Measurements from ENCODE around the gene MARCHF4. TPM values are rescaled to one million over a fixed set of nuclear protein-coding genes. Genes with fewer than 3 reads are reported as not detected.

Gene MARCHF4
- total and polyA plus RNA-seq, 11 donors: 0.01 to 0.56 (median 0.14) TPM; not detected in 6

DNA sequence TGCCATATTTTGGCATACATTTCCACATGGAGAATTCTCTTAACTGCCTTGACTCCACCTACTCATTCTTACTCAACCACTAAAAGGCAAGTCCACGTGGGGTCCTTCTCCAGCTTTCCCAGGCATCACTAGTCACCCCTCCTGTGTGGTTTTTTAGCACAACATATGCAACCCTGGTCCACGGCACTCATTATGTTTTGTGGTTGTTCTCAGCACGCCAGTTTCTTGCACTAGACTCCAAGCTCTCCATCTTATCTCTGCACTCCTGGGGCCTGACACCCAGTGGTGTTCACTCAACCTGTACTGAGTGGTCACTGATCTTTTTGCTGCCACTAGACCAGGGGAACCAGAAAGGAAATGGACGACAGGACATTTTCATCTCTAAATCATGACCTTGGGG, 18.0 kb downstream of the MARCHF4 start:
- TF ChIP-seq, protein P1, sequence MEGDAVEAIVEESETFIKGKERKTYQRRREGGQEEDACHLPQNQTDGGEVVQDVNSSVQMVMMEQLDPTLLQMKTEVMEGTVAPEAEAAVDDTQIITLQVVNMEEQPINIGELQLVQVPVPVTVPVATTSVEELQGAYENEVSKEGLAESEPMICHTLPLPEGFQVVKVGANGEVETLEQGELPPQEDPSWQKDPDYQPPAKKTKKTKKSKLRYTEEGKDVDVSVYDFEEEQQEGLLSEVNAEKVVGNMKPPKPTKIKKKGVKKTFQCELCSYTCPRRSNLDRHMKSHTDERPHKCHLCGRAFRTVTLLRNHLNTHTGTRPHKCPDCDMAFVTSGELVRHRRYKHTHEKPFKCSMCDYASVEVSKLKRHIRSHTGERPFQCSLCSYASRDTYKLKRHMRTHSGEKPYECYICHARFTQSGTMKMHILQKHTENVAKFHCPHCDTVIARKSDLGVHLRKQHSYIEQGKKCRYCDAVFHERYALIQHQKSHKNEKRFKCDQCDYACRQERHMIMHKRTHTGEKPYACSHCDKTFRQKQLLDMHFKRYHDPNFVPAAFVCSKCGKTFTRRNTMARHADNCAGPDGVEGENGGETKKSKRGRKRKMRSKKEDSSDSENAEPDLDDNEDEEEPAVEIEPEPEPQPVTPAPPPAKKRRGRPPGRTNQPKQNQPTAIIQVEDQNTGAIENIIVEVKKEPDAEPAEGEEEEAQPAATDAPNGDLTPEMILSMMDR (IDR thresholded peaks at IDR 0.05): no peak
- no peak for TF ChIP-seq POLR2A (IDR thresholded peaks at IDR 0.05)
- DNase-seq: no peak
- no peaks in the 10 kb centered on the region for H3K36me3 ChIP-seq
- ATAC-seq: no peak
- intact Hi-C loops (cut with DNase I): no loop called here
- peaks cover 0 to 10% (median 0%) of the 10 kb centered on the region in 9 donors for H3K27me3 ChIP-seq
- H3K4me1 ChIP-seq: peaks cover 0 to 24% (median 0%) of the 10 kb centered on the region in 12 donors
- H3K4me3 ChIP-seq: no peak overlapping the region
- peak overlapping the region in 1 of 12 donors; percentile 58 for H3K27ac ChIP-seq
- no peaks in the 10 kb centered on the region for H3K9me3 ChIP-seq
- WGBS, 4 donors: 65 to 71% (median 69%) methylated on average over 4 of the region's 4 CpGs

DNA sequence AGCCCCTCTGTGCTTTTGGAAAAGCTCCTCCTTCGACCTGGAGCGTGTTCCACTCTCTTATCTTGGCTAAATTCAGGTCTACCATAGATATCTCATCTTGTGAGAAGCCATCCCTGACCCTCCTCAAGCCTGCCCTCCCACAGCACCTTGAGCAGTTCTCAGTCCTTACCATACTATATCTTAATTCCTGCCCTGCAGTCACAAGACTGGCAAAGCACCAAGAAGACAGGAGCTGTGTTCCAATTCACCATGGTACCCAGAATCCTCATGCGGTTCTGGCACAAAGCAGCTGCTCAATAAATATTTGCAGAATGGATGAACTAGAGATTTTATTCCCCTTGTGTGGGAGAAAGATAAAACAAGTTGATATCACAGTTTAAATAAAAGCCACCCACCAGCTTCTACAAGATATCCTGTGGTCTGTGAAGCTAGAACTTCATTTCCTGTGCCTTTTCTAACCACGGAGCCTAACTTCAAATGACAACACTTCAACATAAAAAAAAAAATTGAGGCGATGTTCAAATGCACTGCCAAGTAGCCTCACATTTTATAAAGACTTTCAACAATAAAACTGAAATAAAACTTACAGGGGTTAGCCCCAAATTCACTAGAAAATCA, 19.5 kb downstream of the MARCHF4 start:
- Histone ChIP-seq H3K27ac (peak overlapping the region in 1 of 12 donors; percentile 73), H3K27me3 (peaks cover 0 to 2% (median 0%) of the 10 kb centered on the region in 9 donors), H3K9me3 (no peaks in the 10 kb centered on the region), H3K36me3 (no peaks in the 10 kb centered on the region), H3K4me1 (peaks cover 0 to 24% (median 0%) of the 10 kb centered on the region in 12 donors), H3K4me3 (no peak overlapping the region)
- DNase-seq (no peak), ATAC-seq (no peak)
- no peak for TF ChIP-seq POLR2A (IDR thresholded peaks at IDR 0.05)
- TF ChIP-seq, protein P1 (IDR thresholded peaks at IDR 0.05): no peak
- WGBS, 4 donors: 56 to 70% (median 61%) methylated on average over 5 of the region's 5 CpGs
- intact Hi-C loops (cut with DNase I): no loop called here

DNA sequence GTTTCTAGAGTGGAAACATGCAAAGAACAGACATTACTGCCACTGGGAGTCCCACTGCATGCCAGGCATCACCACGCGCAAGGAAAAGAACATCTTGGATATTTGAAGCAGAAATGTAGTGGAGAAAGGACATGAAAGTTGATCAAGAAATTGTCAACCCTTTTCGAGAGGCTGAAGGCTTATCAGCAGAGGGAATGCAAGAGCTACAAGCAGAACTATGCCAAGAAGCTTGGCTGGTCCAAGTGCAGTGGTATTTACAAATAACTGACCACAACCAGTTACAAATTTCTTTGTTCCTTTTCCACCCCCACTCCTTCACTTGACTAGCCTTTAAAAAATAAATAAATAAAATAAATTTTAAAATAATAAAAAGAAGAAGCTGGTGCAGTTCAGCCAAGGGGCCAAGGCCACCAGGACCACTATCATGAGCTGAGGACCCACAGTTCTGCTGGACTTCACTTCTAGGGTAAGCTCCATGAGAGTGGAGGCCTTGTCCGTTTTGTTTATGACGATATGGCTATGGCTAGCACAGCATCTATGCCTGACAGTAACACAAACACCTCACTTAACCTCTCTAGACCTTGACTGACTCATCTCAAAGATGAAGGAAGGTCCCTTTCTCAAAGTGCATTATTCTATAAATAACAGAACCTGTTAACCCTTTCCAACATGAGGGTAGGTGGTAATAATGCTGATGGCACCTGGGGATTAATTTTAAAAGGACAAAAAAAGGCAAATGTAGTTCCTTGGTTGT, 20.9 kb downstream of the MARCHF4 start:
- H3K4me3 ChIP-seq: no peak overlapping the region
- H3K9me3 ChIP-seq: no peaks in the 10 kb centered on the region
- 73 to 80% (median 79%) methylated on average over 5 of the region's 5 CpGs for WGBS, 4 donors
- ATAC-seq (no peak), DNase-seq (no peak)
- no peak overlapping the region for H3K27ac ChIP-seq
- H3K4me1 ChIP-seq: peaks cover 0 to 24% (median 0%) of the 10 kb centered on the region in 12 donors
- no peak for TF ChIP-seq POLR2A (IDR thresholded peaks at IDR 0.05)
- TF ChIP-seq, protein P1 (IDR thresholded peaks at IDR 0.05): no peak
- peaks cover 0 to 2% (median 0%) of the 10 kb centered on the region in 9 donors for H3K27me3 ChIP-seq
- H3K36me3 ChIP-seq: no peaks in the 10 kb centered on the region
- intact Hi-C loops (cut with DNase I): no loop called here

DNA sequence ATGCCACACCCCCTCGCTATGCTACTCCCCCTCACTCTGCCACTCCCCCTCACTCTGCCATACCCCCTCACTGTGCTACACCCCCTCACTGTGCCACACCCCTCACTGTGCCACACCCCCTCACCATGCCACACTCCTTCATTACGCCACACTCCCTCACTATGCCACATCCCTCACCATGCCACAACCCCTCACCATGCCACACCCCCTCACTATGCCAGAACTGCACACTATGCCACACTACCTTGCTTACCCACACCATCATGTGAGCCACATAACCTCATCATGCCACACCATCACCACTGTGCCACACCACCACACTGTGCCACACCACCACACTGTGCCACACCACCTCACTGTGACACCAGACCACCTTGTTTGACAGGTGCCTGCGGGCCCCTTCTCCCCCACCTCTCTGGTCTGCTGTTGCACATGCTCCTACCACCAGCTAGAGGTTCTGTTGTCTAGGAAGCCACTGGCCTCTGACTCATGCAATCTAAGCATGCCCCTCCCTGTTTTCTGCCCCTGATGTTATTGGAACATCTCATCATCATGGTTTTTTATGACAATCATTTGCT, 22.0 kb downstream of the MARCHF4 start:
- H3K4me1 ChIP-seq: peaks cover 0 to 24% (median 0%) of the 10 kb centered on the region in 12 donors
- WGBS, 4 donors: 94 to 98% (median 96%) methylated on average over 3 of the region's 3 CpGs
- TF ChIP-seq POLR2A (IDR thresholded peaks at IDR 0.05): no peak
- TF ChIP-seq, protein P1 (IDR thresholded peaks at IDR 0.05): no peak
- H3K4me3 ChIP-seq: no peak overlapping the region
- intact Hi-C loops (cut with DNase I): no loop called here
- ATAC-seq (peak in 2 of 4 donors; percentile 28 to 45), DNase-seq (no peak)
- no peak overlapping the region for H3K27ac ChIP-seq
- peaks cover 0 to 2% (median 0%) of the 10 kb centered on the region in 9 donors for H3K27me3 ChIP-seq
- H3K36me3 ChIP-seq: no peaks in the 10 kb centered on the region
- H3K9me3 ChIP-seq: no peaks in the 10 kb centered on the region
